ENCODE measurements around the gene SARM1.

Gene SARM1

DNA sequence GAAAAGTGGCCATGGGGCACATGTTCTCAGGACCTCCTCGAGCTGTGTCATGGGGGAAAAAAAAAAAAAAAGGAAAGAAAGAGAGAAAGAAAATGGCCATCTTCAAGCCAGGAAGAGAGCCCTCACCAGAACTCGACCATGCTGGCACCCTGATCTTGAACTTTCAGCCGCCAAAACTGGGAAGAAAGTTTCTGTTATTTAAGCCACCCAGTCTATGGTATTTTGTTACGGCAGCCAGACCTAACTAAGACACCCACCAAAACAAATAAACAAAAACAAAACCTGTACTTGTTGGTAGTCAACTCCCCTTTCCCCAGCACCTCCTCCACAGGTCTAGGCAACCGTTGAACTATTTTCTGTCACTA lies 75.9 kb downstream of the SARM1 start:
- no peaks in the 10 kb centered on the region for H3K9me3 Mint-ChIP-seq
- H3K36me3 Mint-ChIP-seq: no peaks in the 10 kb centered on the region
- H3K27me3 Mint-ChIP-seq: no peaks in the 10 kb centered on the region
- no peak overlapping the region for H3K27ac Mint-ChIP-seq
- H3K4me3 Mint-ChIP-seq: no peak overlapping the region
- H3K4me1 Mint-ChIP-seq: no peaks in the 10 kb centered on the region

DNA sequence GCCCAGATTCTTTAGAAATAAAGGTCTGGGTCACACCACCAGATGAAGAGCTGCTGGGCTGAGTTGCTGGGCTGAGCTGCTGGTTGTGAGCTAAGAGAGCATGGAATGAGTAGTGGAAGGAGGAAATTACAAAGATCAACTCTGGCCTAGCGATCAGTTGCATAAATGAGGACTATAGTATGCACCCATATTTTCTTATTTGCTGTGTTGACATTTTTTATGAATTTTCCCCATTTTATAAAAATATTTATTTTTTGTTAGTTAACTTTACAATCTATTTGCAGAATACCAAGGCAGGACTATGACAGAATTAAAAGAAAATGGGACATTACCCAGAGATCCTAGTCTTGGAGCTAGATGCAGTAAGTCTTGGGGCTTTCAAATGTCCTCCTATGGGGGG lies 78.4 kb downstream of the SARM1 start:
- Mint-ChIP-seq H3K27ac (no peak overlapping the region), H3K36me3 (no peaks in the 10 kb centered on the region), H3K27me3 (peaks cover 1% of the 10 kb centered on the region), H3K4me1 (no peaks in the 10 kb centered on the region), H3K9me3 (no peaks in the 10 kb centered on the region), H3K4me3 (no peak overlapping the region)
